HepG2 (cell line): ENCODE data around the gene PHAX. TPM values are rescaled to one million over a fixed set of nuclear protein-coding genes. Genes with fewer than 3 reads are reported as not detected.

Source experiments
- ARID4A ChIP-seq: sonication (generic); formaldehyde crosslinking; IDR thresholded peaks from 2 replicates; pipeline ENCODE4 v1.5.0; 2020; ENCODE audit warnings: mild to moderate bottlenecking, missing genetic modification reagents, borderline replicate concordance
- ATF3 ChIP-seq: sonication (generic); formaldehyde crosslinking; IDR thresholded peaks from 2 replicates; pipeline ENCODE4 v1.4.0; 2020; ENCODE audit warnings: missing genetic modification reagents
- BORCS8-MEF2B ChIP-seq: sonication (generic); formaldehyde crosslinking; IDR thresholded peaks from 2 replicates; pipeline ENCODE4 v1.8.0; 2022; ENCODE audit warnings: mild to moderate bottlenecking, missing genetic modification reagents
- CHD2 ChIP-seq: IDR thresholded peaks from 2 replicates; pipeline ENCODE4 v1.6.1; 2011; ENCODE audit warnings: low read depth, low read length, improper control_type of control experiment
- ELF3 ChIP-seq: IDR thresholded peaks from 2 replicates; pipeline ENCODE4 v1.6.1; 2016; ENCODE audit warnings: missing genetic modification reagents, missing compliant biosample characterization
- GMEB1 ChIP-seq: sonication (generic); formaldehyde crosslinking; IDR thresholded peaks from 2 replicates; pipeline ENCODE4 v1.5.1; 2020; ENCODE audit warnings: missing genetic modification reagents, mild to moderate bottlenecking, borderline replicate concordance
- IKZF1 ChIP-seq: fragments of 450-650 bp; IDR thresholded peaks from 2 replicates; pipeline ENCODE4 v1.7.1; 2016
- MAX ChIP-seq: IDR thresholded peaks from 2 replicates; pipeline ENCODE4 v1.6.1; 2012; ENCODE audit warnings: inconsistent platforms
- NR1H2 ChIP-seq: sonication (generic); formaldehyde crosslinking; IDR thresholded peaks from 2 replicates; pipeline ENCODE4 v1.8.1; 2022; ENCODE audit warnings: low read depth, missing genetic modification reagents, borderline replicate concordance
- PTBP1 ChIP-seq: fragments of 200-400 bp; formaldehyde crosslinking; IDR thresholded peaks from 2 replicates; pipeline ENCODE4 v1.6.1; 2018; ENCODE audit warnings: low read length, low read depth; ENCODE audit not compliant: poor library complexity, severe bottlenecking
- RELA ChIP-seq: sonication (generic); formaldehyde crosslinking; IDR thresholded peaks from 2 replicates; pipeline ENCODE4 v1.4.0; 2020; ENCODE audit warnings: missing genetic modification reagents
- RFX3 ChIP-seq: IDR thresholded peaks from 2 replicates; pipeline ENCODE4 v1.6.1; 2016; ENCODE audit warnings: missing biosample characterization, missing genetic modification reagents
- SP2 ChIP-seq: sonication (generic); formaldehyde crosslinking; IDR thresholded peaks from 2 replicates; pipeline ENCODE4 v1.5.1; 2020; ENCODE audit warnings: mild to moderate bottlenecking, missing genetic modification reagents
- ZNF101 ChIP-seq: sonication (generic); formaldehyde crosslinking; IDR thresholded peaks from 2 replicates; pipeline ENCODE4 v1.4.0; 2020; ENCODE audit warnings: mild to moderate bottlenecking, low read depth, missing genetic modification reagents, borderline replicate concordance
- ZNF142 ChIP-seq: sonication (generic); formaldehyde crosslinking; IDR thresholded peaks from 2 replicates; pipeline ENCODE4 v1.4.0; 2020; ENCODE audit warnings: missing genetic modification reagents
- ZNF337 ChIP-seq: sonication (generic); formaldehyde crosslinking; IDR thresholded peaks from 2 replicates; pipeline ENCODE4 v1.5.1; 2020; ENCODE audit warnings: missing genetic modification reagents, low read depth, mild to moderate bottlenecking, borderline replicate concordance
- polyA plus RNA-seq, 8 experiments: library from polyadenylated mRNA; depleted of rRNA in 3 of 8; stranded (reverse) in 7 of 8; unstranded in 1 of 8; fragments of >200 nt; fragmentation: Illumina TruSeq in 4 of 8; extraction: Trizol in 4 of 8; gene quantifications; 2 replicates each; pipeline versions ENCODE4 v1.2.1 to v1.2.3, GENCODE V29; 2011 to 2016; ENCODE audit warnings: low read depth in 4 of 8, missing spikeins in 1 of 8, mixed read lengths in 1 of 8; ENCODE audit not compliant: insufficient read depth in 1 of 8
- total RNA-seq, 5 experiments: library from RNA; depleted of rRNA; stranded (reverse); fragments of >200 nt; fragmentation: Illumina TruSeq; extraction: Trizol; gene quantifications; 2 replicates each; pipeline ENCODE4 v1.2.3, GENCODE V29; 2016; ENCODE audit warnings: low read depth in 1 of 5

Gene PHAX
- total and polyA plus RNA-seq, 2 of the 13 experiments (the other 11 are each of a cell fraction or from before 2014, with no cell fraction given): 20.0 to 59.7 TPM

GRCh38 chr5:126600631-126601511 is at the start of gene PHAX (continued):
- TF ChIP-seq ZNF142 (CRISPR knock-in tag) (peak; percentile 55; the same call in 1 of the 2 replicates), ZNF101 (no peak), NR1H2 (no peak), ATF3 (CRISPR knock-in tag) (peak; percentile 24; the same call in 1 of the 2 replicates), ZNF337 (CRISPR knock-in tag) (no peak), ARID4A (CRISPR knock-in tag) (peak; percentile 80), IKZF1 (no peak), PTBP1 (no peak), RFX3 (CRISPR knock-in tag) (no peak), GMEB1 (CRISPR knock-in tag) (peak; percentile 88), CHD2 (no peak), ELF3 (CRISPR knock-in tag) (peak; percentile 53; the same call in 1 of the 2 replicates), BORCS8-MEF2B (0 out of 2 replicates have a peak, but pooled peaks have one; percentile 26), RELA (CRISPR knock-in tag) (no peak; the same call in 1 of the 2 replicates), MAX (peak; percentile 63; the same call in 1 of the 2 replicates), SP2 (CRISPR knock-in tag) (no peak; the same call in 1 of the 2 replicates)
